NCI-H2227 treated with DMSO at 0.1 percent for 48 hours (cell line): ENCODE measurements around the gene CNOT3.
"Not testable (repeated sequence)": the region's sequence is repeated elsewhere in the genome, so short reads cannot be mapped to it uniquely, and the experiment has no call there.

Experiments used
- DNase-seq: peaks from one replicate; lab custom pipeline; 2025; lab: John Stamatoyannopoulos, UW

The CNOT3 gene

DNA sequence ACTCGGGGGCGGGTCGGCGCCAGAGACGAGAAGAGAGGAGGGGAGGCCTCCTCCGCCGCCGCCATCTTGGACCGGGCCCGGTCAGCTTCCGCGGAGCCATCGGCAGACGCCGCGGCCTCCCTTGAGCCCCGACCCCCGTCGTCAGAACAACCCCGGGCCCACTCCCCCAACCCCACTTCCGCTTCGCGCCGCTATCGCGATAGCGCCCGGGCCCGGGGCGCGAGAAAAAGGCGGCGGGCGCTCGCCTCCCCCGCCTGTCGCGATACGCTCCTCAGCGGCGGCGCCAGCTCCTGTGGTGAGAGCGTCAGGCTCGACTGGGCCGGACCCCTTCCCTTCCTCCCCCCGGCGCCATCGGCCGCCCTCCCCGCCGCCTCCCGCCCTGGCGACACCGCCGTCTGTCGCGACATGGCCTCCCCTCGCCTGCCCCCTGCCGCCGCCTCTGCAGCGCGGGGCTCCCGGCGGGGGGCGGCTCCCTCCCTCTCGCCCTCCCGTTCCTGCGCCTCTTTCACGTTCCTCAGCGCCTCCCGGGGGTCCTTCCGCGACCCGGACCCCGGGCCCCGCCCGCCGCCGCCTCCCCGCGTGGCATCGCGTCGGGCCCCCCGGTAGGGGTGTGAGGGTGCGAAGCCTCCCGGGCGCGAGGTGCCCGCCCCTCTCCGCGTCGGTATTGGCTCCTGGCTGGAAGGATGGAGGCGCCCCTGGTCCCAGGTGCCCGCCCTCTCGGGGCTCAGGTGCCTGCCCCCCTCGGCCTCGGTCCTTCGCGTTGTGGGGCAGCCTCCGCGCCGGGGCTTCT, at the start of gene CNOT3:
Gene CNOT3 (plus strand): TSS at position 64 of the 790 bp plus-strand sequence. CDS start 5,217 bp downstream, outside the sequence.
- DNase-seq = peak; percentile 13

DNA sequence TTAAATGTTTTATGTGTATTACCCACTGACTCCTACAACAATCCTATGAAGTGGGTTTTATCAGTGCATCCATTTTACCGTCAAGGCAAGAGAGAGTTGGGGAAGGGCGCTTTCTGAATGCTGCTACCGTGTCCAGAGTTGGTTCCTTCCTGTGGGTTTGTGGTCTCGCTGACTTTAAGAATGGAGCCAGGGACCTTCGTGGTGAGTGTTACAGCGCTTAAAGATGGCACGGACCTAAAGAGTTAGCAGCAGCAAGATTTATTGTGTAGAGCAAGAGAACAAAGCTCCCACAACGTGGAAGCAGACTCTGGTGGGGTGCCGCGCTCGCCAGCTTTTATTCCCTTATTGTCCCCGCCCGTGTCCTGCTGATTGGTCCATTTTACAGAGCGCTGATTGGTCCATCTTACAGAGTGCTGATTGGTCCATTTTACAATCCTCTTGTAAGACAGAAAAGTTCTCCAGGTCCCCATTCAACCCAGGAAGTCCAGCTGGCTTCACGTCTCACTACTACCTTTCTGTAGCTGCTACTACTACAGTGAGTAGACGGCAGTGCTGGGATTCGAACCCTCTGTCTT, 43.0 kb upstream of the CNOT3 start:
- DNase-seq = no peak

DNA sequence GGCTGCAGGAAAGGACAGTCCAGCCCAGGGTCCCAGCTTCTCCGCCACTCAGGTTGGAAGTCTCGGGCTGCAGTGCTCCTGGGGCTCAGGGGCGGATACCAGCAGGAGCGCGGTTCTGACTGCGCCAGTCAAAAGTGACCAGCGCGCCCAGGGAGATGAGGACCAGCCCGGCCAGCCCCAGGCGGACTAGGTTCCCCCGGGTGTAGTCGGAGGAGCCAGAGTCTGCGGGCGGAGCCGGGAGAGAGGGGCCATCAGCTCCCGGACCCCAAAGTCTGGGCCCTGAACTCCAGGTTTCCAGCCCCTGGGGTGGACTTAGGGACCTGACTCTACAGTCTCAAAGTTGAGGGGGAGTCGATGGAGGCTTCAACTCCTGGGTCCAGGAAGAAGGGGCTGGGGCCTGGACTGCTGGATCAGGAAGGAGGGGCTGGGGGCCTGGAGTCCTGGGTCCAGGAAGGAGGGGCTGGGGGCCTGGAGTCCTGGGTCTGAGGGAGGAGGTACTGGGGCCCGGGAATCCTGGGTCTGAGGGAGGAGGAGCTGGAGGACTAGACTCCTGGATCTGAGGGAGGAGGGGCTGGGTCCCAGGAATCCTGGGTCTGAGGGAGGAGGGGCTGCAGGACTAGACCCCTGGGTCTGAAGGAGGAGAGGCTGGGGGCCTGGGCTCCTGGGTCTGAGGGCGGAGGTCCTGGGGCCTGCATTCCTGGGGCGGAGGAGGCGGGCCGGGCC, 42.3 kb upstream of the CNOT3 start:
- DNase-seq = no peak

DNA sequence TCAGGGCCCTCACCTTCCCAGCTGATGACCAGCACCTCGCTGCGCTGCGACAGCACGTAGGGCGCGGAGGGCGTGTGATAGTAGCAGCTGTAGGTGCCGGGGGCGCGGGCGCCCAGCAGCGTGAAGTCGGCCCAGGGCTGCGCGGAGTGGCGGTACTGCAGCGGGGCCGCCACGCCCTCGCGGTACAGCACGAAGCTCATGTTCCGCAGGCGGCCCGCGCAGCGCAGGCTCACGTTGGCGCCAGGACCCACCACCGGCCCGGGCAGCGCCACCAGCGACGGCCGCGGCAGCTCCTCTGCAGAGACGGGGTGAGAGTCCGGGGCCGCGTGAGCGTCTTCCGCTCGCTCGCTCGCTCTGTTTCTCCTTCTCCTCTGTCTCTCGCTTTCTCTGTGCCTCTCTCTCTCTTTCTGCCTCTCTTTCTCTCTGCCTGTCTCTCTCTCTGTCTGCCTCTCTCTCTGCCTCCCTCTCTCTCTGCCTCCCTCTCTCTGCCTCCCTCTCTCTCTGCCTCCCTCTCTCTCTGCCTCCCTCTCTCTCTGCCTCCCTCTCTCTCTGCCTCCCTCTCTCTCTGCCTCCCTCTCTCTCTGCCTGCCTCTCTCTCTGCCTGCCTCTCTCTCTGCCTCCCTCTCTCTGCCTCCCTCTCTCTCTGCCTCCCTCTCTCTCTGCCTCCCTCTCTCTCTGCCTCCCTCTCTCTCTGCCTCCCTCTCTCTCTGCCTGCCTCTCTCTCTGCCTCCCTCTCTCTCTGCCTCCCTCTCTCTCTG, 41.5 kb upstream of the CNOT3 start:
- peak; percentile 72 for DNase-seq

DNA sequence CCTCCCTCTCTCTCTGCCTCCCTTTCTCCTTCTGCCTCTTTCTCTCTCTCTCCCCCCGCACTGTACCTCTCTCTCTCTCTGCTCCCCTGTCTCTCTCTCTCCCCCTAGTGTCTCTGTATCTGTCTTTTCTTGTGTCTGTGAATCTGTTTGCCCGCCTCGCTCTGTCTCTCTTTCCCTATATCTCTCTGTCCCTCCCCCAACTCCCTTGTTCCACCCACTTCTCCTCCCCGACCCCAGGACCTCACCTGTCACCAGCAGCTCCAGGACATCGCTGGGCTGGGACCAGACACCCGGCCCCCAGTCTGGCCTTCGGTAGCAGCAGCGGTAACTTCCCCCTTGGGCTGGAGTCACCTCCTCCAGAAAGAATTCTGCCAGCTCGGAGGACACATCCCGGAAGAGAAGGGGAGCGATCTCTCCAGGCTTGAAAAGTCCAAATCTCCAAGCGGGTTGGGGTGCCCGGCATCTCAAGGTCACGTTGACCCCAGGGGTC, 40.9 kb upstream of the CNOT3 start:
- DNase-seq = no peak

DNA sequence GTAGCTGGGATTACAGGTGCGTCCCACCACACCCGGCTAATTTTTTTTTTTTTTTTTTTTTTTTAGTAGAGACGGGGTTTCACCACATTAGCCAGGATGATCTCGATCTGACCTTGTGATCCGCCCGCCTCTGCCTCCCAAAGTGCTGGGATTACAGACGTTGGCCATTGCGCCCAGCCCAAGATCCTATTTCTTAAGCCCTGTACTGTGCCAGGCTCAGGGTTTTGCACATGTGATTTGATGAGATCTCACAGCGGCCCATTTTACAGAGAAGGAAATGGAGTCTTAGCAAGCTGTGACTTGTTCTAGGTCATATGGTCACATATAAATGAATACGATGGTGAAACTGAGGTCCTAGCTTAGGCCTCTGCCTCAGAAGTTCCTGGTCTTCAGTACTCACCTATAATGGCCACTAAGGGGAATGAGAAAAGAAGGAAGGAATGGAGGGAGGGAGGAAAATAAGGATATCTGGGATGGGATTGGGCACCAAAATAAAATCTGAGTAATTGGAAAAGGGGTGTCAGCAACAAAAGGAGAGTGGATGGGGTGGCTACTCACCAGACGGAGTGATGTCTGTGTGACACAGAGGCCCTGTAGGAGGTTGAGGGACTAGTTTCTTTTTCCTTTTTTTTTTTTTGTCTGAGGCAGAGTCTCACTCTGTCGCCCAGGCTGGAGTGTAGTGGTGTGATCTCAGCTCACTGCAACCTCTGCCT, 38.2 kb upstream of the CNOT3 start:
- no peak for DNase-seq

DNA sequence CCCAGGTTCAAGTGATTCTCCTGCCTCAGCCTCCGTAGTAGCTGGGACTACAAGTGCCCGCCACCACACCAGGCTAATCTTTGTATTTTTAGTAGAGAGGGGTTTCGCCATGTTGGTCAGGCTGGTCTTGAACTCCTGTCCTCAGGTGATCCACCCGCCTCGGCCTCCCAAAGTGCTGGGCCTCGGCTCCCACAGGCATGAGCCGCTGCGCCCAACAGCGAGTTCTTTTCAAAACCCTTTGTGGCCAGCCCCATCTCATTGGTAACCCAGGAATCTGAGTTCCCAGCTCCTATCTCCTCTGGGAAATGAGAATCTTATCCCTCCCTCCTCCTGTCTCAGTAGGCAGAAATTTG, 37.7 kb upstream of the CNOT3 start:
- not testable (repeated sequence) for DNase-seq

DNA sequence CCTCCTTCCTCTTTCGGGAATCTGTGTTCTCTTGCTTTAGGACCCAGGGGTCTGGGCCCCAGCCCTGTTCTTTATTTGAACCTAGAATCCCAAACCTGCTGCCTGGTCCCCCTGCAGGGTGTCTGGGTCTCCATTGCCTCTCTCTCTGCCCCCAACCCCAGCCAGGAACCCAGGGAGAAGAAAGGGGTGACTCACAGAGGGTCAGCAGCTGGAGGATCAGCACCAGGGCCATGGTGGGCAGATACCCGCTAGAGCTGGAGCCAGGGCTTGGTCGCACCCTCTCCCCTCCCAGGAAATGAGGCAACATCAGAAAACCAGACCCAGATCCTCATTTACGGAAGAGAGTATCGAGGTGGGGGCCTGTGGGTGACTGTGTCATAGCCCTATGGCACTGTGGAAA, 37.0 kb upstream of the CNOT3 start, which contains the start of gene OSCAR:
Gene OSCAR (minus strand): TSS at position 243 of the 400 bp plus-strand sequence. CDS start 11 bp downstream, at position 232.
- no peak for DNase-seq

DNA sequence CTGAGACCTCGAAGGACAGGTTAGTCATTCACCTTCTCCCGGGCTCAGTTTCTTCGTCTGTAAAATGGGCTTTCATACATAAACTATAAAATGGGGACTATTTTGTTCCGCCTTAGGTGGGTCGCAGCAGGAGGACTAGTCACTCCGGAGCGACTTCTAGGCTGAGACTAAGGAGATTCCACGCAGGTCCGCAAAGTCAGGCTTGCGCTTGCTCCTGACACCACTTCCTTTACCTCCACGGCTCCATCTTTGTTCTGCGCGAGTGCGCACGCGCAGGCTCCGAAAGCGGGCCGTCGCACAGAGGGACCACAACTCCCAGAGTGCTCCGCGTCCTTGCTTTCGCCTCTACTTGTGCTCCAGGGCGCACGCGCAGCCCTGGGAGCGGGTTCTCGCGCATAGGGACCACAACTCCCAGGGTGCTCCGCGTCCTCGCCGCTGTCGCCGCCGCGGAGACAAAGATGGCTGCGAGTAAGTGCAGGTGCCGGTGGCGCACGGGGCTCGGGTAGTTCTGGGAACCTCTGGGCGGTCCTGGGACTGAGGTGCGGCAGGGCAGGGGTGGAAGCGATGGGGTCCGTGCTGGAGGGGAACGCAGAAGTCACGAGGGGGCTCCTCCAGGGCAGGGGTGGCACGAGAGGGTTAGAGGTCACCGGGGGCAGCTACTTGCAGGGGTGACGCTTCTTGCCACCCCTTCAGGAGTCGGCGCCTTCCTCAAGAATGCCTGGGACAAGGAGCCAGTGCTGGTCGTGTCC, 35.0 kb upstream of the CNOT3 start, which contains the start of gene NDUFA3:
Gene NDUFA3 (plus strand): TSS at position 435 of the 749 bp plus-strand sequence. CDS start 24 bp downstream, at position 459.
- DNase-seq = peak; percentile 100

DNA sequence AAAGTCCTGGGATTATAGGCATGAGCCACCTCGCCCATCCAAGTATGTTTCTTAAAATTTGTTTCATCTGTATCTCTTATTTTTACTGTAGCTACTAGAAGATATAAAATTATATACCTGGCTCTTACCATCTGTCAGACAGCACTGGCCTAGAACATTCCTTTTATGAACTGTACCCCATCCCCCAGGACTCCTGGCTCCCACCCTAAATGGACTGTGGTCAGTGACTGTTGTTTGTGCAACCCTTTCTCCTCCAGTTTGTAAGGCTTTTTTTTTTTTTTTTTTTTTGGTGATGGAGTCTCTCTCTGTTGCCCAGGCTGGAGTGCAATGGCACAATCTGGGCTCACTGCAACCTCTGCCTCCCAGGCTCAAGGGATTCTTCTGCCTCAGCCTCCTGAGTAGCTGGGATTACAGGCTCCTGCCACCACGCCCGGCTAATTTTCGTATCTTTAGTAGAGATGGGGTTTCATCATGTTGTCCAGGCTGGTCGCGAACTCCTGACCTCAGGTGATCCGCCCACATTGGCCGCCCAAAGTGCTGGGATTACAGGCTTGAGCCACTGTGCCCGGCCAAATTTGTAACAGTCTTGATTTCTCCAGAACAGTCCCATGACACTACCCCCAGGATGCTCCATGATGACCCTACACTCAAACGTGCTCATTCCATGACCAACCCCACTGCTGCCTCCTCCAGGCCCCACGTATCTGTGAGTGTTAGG, 32.4 kb upstream of the CNOT3 start:
- DNase-seq = no peak

DNA sequence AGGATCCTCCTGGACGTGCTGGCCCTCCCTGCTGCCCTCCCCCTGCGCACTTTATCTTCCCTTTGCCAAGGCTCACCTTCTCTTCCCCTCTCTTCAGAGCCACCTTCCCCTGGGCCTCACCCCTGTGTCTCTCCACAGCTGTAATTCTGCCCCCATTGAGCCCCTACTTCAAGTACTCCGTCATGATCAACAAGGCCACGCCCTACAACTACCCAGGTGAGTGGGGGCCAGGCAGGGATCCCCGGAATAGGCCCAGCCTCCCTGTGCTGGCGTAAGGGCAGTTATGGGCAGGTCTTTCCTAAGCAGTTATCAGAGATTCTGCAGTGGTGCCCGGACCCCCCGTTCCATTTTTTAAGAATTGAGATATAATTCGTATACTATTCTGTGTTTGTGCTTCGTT, 31.8 kb upstream of the CNOT3 start:
- DNase-seq = no peak

DNA sequence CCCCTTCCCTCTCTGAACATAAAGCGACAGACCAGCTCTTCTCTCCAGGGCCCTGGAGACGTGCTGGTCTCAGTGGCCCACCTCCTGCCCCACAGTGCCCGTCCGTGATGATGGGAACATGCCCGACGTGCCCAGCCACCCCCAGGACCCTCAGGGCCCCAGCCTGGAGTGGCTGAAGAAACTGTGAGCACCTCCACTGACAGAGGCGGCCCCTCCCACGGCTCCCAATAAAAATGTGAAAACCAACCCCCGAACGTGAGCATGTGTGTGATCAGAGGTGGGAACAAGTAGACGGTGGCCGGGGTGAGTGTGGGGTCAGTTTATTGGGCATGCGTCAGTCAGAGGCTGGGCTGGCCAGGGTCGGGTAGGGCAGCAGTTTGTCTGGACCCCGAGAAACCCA, 30.8 kb upstream of the CNOT3 start:
- DNase-seq = no peak

DNA sequence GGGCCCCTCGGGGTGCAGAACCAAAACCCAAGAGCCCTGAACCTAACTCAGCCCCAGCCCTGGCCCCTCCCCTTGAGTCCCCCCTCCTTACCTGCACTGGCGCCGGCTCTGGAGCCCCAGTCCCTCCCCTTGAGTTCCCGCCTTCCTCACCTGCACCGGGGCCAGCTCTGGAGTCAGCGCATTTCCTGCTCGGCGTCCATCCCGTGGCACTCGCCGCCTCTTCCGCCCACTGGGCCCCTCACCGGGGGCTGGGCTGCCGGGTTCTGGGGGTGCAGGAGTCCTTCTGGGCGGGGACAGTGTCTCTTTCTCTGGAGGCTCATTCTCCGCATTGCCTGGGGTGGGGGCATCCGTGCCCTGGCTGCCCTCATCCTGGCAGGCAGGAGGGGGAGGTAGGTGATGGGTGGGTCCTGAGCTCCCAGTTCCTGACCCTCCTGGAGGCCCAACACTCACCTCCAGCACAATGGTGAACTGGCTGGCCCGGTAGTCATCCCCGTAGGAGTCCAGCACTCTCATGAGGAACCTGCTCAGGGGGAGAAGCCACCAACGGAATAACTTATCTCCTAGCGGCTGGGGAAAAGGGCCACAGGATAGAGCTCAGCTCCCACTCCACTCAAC, 29.6 kb upstream of the CNOT3 start:
- no peak for DNase-seq

DNA sequence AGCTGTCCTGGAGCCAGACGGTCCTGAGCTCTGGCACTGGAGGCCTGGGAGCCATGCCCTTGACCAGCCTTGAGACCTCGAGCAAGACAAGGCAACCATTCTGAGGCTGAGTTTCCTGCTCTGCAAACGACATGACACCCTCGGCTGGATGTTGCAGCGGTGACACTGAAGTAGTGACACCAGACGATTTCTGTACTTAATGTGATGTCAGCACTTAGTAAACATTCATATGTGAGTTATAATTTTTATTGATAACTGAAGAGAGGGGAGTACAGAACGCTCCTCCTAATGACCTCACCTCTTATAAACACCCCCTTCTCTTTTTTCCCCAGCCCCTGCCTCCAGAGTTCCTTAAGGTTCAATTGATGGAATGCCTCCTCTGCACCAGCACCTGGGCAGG, 29.1 kb upstream of the CNOT3 start:
- no peak for DNase-seq

DNA sequence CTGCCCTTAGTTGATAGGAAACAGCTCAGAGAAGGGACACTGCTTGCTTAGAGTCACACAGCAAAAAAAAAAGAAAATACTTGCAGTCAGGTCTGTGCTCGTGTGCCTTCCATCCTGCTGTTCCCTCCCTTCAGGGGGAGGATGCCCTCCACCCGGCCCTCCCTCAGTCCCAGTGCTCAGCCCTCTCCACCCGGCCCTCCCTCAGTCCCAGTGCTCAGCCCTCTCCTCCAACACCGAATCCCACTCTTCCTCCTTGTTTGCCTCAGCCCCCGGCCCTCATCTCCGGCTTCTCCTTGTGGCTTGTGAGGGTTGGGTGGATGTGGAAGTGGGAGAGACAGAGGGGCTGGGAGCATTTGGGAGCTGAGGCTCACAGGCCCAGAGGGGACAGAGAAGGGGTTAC, 27.9 kb upstream of the CNOT3 start:
- DNase-seq = no peak

DNA sequence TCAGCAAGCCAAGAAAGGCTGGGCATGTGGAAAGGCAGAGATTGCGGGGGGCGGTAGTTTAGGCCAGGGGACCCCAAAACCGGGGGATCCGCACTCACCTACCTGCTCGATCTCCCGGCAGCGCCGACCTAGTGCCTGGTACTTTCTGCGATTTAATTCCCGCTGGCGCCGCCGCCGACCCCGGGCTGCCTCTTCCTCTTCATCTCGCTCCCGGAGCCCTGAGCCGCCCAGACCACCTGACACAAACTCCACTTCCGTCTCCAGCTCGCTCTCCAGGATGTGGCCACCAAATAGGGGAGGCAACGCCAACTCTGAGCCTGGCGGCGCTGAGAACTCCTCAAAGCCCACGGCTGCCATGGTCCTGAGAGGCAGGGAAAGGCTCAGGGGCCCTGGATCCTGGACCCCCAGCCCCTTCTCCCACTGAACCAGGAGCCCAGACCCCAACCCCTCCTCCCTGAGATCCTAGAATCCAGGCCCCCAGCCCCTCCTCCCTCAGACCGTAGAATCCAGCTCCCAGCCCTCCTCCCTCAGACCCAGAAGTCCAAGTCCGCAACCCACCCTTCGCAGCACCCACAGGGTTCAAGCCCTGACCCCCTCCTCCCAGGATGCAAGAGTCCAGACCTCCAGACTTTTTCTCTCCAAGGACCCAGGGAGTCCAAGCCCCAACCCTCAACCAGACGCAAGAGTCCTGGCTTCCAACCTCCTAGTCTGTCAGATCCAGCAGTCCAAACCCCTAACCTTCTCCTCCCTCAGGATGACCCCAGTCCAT, 23.0 kb upstream of the CNOT3 start:
- peak; percentile 62 for DNase-seq

DNA sequence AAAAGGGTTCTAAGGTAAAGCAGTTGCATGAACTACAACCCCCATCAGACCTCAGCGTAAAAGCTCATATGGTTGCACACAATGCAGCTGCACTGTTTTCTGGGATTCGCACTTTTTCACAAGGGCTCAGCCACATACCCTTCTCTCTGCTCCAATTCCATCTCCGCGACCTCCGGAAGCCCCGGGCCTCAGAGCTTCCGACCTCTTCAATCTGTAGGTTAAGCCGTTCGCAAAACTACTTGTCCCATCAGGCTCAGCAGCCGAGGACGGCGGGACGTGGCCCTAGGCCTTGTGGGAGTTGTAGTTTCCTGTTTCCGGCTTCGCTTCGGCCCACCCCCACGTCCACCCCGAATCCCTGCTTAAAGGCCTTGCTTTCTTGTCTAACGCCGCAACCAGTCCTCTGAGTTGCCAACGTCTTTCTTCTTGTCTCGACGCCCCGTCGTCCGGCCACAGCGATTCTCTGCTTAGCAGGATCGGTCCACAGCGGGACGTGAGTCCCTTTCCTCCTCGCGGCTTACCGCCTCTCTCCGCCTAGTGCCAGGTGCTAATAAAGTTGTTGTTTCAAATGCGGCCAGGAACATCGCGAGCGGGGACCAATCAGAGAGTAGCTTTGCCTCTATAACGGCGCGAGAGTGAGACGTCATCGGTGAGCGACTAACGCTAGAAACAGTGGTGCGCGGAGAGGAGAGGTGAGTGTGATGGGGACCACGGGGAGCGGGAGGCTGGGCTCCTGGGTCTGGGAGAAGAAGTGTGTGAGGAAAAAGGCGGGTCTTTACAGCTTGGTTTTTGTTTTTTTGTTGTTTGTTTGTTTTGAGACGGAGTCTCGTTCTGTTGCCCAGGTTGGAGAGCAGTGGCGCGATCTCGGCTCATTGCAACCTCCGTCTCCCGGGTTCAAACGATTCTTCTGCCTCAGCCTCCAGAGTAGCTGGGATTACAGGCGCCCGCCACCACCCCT, 22.2 kb upstream of the CNOT3 start, which contains the start of the genes PRPF31 and TFPT:
Gene PRPF31 (plus strand): TSS at position 646 of the 955 bp plus-strand sequence. CDS start 2,525 bp downstream, outside the sequence.
Gene TFPT (minus strand): TSS at position 549 of the 955 bp plus-strand sequence. CDS start 388 bp downstream, at position 161.
- DNase-seq = peak; percentile 100
